GM18520 (cell line): ENCODE results near the gene PKP1.

ENCODE experiments used
- ATAC-seq: cut with Tn5 transposase; IDR thresholded peaks from one replicate; pipeline ENCODE4 v1.9.1; 2021; ENCODE audit not compliant: unreplicated experiment

PKP1 gene

GRCh38 chr1:201361652-201362504 is 78.6 kb downstream of the PKP1 start:
- ATAC-seq = no peak

- ATAC-seq = no peak
Measured at GRCh38 chr1:201362906-201363305, 79.6 kb downstream of the PKP1 start.

GRCh38 chr1:201363467-201363866 is 80.2 kb downstream of the PKP1 start:
- no peak for ATAC-seq

- no peak for ATAC-seq
Measured at GRCh38 chr1:201364808-201365105, 81.5 kb downstream of the PKP1 start.

- ATAC-seq = no peak
Measured at GRCh38 chr1:201365251-201365650, 81.9 kb downstream of the PKP1 start.

- ATAC-seq = no peak
Measured at GRCh38 chr1:201366696-201367095, 83.4 kb downstream of the PKP1 start.

- ATAC-seq = no peak
Measured at GRCh38 chr1:201369209-201369608, 85.9 kb downstream of the PKP1 start.

GRCh38 chr1:201370500-201370899 is 87.2 kb downstream of the PKP1 start:
- no peak for ATAC-seq

GRCh38 chr1:201371276-201371675 is 88.0 kb downstream of the PKP1 start:
- ATAC-seq = no peak

GRCh38 chr1:201371792-201372191 is 88.5 kb downstream of the PKP1 start:
- no peak for ATAC-seq

- ATAC-seq = no peak
Measured at GRCh38 chr1:201374364-201374763, 91.1 kb downstream of the PKP1 start.

GRCh38 chr1:201375169-201375568 is 91.9 kb downstream of the PKP1 start:
- no peak for ATAC-seq

GRCh38 chr1:201376107-201376463 is 92.8 kb downstream of the PKP1 start:
- no peak for ATAC-seq

GRCh38 chr1:201376464-201377374 is 93.4 kb downstream of the PKP1 start:
- ATAC-seq = no peak

GRCh38 chr1:201377611-201378092 is 94.3 kb downstream of the PKP1 start, which contains the start of gene TNNT2:
Gene TNNT2, minus strand, starts transcription at chr1:201377680. Its CDS starts 4,426 bp downstream, at chr1:201373254.
- no peak for ATAC-seq

- ATAC-seq = no peak
Measured at GRCh38 chr1:201378804-201379203, 95.5 kb downstream of the PKP1 start.

- no peak for ATAC-seq
Measured at GRCh38 chr1:201379733-201380242, 96.5 kb downstream of the PKP1 start.

GRCh38 chr1:201381130-201381529 is 97.8 kb downstream of the PKP1 start:
- no peak for ATAC-seq
